ENCODE data around the gene RAB4A.

GRCh38 chr1:229238674-229239415, 32.1 kb upstream of the RAB4A start:
- TF ChIP-seq, protein P1, sequence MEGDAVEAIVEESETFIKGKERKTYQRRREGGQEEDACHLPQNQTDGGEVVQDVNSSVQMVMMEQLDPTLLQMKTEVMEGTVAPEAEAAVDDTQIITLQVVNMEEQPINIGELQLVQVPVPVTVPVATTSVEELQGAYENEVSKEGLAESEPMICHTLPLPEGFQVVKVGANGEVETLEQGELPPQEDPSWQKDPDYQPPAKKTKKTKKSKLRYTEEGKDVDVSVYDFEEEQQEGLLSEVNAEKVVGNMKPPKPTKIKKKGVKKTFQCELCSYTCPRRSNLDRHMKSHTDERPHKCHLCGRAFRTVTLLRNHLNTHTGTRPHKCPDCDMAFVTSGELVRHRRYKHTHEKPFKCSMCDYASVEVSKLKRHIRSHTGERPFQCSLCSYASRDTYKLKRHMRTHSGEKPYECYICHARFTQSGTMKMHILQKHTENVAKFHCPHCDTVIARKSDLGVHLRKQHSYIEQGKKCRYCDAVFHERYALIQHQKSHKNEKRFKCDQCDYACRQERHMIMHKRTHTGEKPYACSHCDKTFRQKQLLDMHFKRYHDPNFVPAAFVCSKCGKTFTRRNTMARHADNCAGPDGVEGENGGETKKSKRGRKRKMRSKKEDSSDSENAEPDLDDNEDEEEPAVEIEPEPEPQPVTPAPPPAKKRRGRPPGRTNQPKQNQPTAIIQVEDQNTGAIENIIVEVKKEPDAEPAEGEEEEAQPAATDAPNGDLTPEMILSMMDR (IDR thresholded peaks at IDR 0.05), result no peak
- no peak for TF ChIP-seq ZFX (IDR thresholded peaks at IDR 0.05; ENCODE audit: borderline replicate concordance)
